Activated CD4-positive, alpha-beta memory T cell treated with anti-CD3 and anti-CD28 coated beads for 36 hours (primary cell): Measurements from ENCODE around the gene AGAP2. TPM values are rescaled to one million over a fixed set of nuclear protein-coding genes. Genes with fewer than 3 reads are reported as not detected.

Experiments used
- CTCF ChIA-PET: fragments of 350-600 bp; sonication (Branson Sonifier 250); formaldehyde crosslinking; loops from one replicate; lab custom pipeline; 2021; ENCODE audit warnings: antibody characterized with exemption, inconsistent platforms; lab: Charles Lee
- POLR2A ChIA-PET: fragments of 350-600 bp; sonication (Branson Sonifier 250); formaldehyde crosslinking; loops from one replicate; lab custom pipeline; 2021; ENCODE audit warnings: antibody characterized with exemption; lab: Charles Lee
- DNase-seq: peaks from one replicate; pipeline ENCODE4 v3.0.0-alpha.2; 2020
- H3K27ac Mint-ChIP-seq: one replicate; pipeline ENCODE4 v1.8.0; 2021; ENCODE audit warnings: mixed read lengths
- H3K27me3 Mint-ChIP-seq: one replicate; pipeline ENCODE4 v1.8.0; 2021; ENCODE audit warnings: mixed read lengths
- H3K36me3 Mint-ChIP-seq: one replicate; pipeline ENCODE4 v1.8.0; 2021; ENCODE audit warnings: mixed read lengths
- H3K4me1 Mint-ChIP-seq: one replicate; pipeline ENCODE4 v1.8.0; 2021; ENCODE audit warnings: low read depth, mixed read lengths
- H3K4me3 Mint-ChIP-seq: one replicate; pipeline ENCODE4 v1.8.0; 2021; ENCODE audit warnings: mild to moderate bottlenecking, mixed read lengths
- H3K9me3 Mint-ChIP-seq: one replicate; pipeline ENCODE4 v1.8.0; 2021; ENCODE audit warnings: mixed read lengths
- intact Hi-C: fragments of 100-400 bp; cut with micrococcal nuclease; formaldehyde crosslinking; loops from one replicate; pipeline ENCODE4 v1.15.1; 2023
- total RNA-seq, 2 experiments: library from RNA; stranded (reverse); gene quantifications; one replicate each; pipeline ENCODE4 v1.2.3, GENCODE V29; 2021

AGAP2 gene
- total RNA-seq, 2 experiments from 2014 or later: 32.4 to 34.0 TPM

DNA sequence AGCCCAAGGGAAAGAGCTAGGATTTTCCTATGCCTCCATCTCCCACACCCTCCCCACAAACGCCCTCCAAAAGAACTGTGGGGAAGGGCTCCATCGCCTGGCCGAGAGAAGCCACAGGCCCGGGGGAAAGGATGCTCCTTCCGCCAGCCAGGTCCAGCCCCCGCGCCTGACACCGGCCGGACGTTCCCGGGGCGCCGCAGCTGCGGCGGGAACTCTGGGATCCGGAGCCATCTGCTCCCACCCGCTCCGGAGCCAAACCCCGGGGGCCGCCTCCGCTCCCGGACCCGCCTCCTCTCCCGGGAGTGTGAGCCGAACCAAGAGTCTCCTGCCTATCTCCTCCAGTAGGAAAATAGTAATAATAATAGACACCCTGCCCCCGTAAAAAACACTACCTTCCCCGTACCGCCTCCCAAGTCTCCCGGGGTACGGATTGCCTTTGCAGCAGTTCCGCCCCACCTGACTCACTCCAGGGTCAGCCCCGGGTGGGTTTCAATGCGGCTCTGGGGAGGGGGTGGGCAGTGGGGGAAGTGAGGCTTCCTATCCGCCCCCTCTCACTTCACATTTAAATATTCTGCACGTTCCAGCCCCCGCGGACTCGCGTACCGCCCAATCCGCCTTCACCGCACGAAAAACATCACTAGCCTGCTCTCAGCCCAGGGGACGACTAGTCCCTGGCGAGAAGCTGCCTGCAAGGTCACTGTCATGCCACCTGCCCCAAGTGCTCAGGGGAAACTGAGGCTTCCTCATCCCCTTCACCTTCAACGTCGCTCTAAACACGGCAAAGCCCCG is 2.4 kb downstream of the AGAP2 start:
- POLR2A ChIA-PET: interaction anchor here (0.5 to 1.2 kb wide), 2 partner anchors 12 to 66 kb away, joined by 3 to 6 read pairs; no protein-coding TSS in a partner anchor
- peaks cover 38% of the 10 kb centered on the region for H3K36me3 Mint-ChIP-seq

DNA sequence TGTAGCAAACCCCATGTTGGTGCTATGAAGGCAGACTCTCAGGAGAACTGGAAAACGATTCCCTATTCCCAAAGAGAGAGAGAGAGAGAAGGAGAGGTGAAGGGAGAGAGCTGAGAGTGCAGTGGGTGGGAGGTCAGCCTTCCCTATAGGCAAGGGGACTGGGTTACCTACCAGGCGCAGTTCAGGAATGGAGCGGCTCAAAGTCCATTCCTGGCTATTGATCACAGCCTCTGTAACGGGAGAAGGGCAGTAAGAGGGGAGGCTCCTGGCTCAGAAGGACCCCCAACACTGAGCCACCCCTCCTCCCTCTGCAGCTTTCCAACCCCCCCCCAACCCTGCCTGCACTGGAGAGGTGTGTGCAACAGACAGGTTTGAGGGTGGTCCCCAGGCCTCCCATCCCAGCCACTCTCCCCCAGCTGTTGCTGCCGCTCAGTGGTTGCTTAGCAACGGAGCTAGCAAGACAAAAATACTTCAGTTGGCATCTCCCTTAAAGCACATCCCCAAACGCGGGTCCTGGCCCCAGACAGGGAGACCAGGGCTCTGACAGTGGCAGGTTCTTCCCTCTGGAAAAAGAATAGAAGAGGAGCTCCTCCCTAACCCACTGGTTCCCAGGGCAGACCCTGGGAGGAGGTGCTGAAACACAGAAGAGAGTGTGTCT is 3.2 kb downstream of the AGAP2 start:
- DNase-seq: no peak
- Mint-ChIP-seq H3K4me1 (peaks cover 23% of the 10 kb centered on the region), H3K27ac (no peak overlapping the region), H3K36me3 (peaks cover 46% of the 10 kb centered on the region), H3K9me3 (no peaks in the 10 kb centered on the region), H3K27me3 (no peaks in the 10 kb centered on the region), H3K4me3 (no peak overlapping the region)
- intact Hi-C loops: no loop called here
- POLR2A ChIA-PET: no interaction called here
- CTCF ChIA-PET: interaction anchor here (1.3 to 1.4 kb wide), 2 partner anchors 9 to 152 kb away, joined by 5 to 6 read pairs; no protein-coding TSS in a partner anchor

More for the DNA sequence above, 2.4 kb downstream of the AGAP2 start:
- Mint-ChIP-seq H3K27ac (no peak overlapping the region), H3K4me3 (no peak overlapping the region), H3K9me3 (no peaks in the 10 kb centered on the region), H3K27me3 (no peaks in the 10 kb centered on the region), H3K4me1 (peaks cover 30% of the 10 kb centered on the region)
- CTCF ChIA-PET: no interaction called here
- intact Hi-C loops: no loop called here
- no peak for DNase-seq

GRCh38 chr12:57734591-57734990 is 4.0 kb downstream of the AGAP2 start:
- Mint-ChIP-seq H3K27me3 (no peaks in the 10 kb centered on the region), H3K27ac (peak overlapping the region; percentile 6), H3K4me3 (no peak overlapping the region), H3K9me3 (no peaks in the 10 kb centered on the region), H3K36me3 (peaks cover 49% of the 10 kb centered on the region), H3K4me1 (peaks cover 18% of the 10 kb centered on the region)
- POLR2A ChIA-PET: no interaction called here
- intact Hi-C loops: no loop called here
- CTCF ChIA-PET: interaction anchor here (1.3 to 1.4 kb wide), 2 partner anchors 9 to 151 kb away, joined by 5 to 6 read pairs; no protein-coding TSS in a partner anchor
- DNase-seq: no peak

DNA sequence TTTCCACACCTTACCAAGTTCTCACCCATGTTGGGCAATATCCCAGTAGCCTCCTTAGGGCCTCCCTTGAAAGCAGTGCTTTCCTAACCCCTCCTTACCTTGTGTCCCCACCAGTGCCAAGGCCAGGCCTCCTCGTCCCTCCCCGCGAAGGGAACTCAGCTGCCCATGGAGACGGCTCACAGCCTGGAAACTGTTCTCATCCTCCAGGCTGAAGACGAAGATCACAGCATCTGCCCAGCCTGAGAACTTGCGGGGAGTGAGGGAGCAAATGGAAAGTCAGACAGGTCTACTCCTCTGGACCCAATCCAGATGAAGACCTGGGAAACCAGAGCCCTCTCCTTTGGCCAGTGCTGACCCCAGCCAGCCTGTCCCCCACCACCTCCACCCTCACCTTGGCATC is 4.6 kb downstream of the AGAP2 start:
- Mint-ChIP-seq H3K9me3 (no peaks in the 10 kb centered on the region), H3K36me3 (peaks cover 47% of the 10 kb centered on the region), H3K27ac (no peak overlapping the region), H3K4me1 (peaks cover 12% of the 10 kb centered on the region), H3K4me3 (no peak overlapping the region), H3K27me3 (no peaks in the 10 kb centered on the region)
- no peak for DNase-seq
- POLR2A ChIA-PET: no interaction called here
- intact Hi-C loops: no loop called here
- CTCF ChIA-PET: interaction anchor here (1.3 kb wide), 1 partner anchor 8 kb away, joined by 5 read pairs; no protein-coding TSS in a partner anchor

- H3K36me3 Mint-ChIP-seq: peaks cover 52% of the 10 kb centered on the region
- H3K27ac Mint-ChIP-seq: peak overlapping the region; percentile 30
- POLR2A ChIA-PET: no interaction called here
- H3K4me3 Mint-ChIP-seq: no peak overlapping the region
- H3K9me3 Mint-ChIP-seq: no peaks in the 10 kb centered on the region
- CTCF ChIA-PET: interaction anchor here (0.9 kb wide), 1 partner anchor 50 kb away, joined by 3 read pairs; the partner anchor contains the start of gene TSFM
- peaks cover 10% of the 10 kb centered on the region for H3K4me1 Mint-ChIP-seq
- no peaks in the 10 kb centered on the region for H3K27me3 Mint-ChIP-seq
- intact Hi-C loops: no loop called here
- DNase-seq: no peak
Observed at GRCh38 chr12:57732726-57733593, 5.6 kb downstream of the AGAP2 start.

- Mint-ChIP-seq H3K9me3 (no peaks in the 10 kb centered on the region), H3K27me3 (no peaks in the 10 kb centered on the region), H3K4me1 (peaks cover 10% of the 10 kb centered on the region), H3K27ac (no peak overlapping the region), H3K36me3 (peaks cover 58% of the 10 kb centered on the region), H3K4me3 (no peak overlapping the region)
- DNase-seq: no peak
- POLR2A ChIA-PET: no interaction called here
- intact Hi-C loops: no loop called here
- CTCF ChIA-PET: interaction anchor here (0.9 kb wide), 1 partner anchor 51 kb away, joined by 3 read pairs; the partner anchor contains the start of gene TSFM
Observed at GRCh38 chr12:57732270-57732669, 6.3 kb downstream of the AGAP2 start.

DNA sequence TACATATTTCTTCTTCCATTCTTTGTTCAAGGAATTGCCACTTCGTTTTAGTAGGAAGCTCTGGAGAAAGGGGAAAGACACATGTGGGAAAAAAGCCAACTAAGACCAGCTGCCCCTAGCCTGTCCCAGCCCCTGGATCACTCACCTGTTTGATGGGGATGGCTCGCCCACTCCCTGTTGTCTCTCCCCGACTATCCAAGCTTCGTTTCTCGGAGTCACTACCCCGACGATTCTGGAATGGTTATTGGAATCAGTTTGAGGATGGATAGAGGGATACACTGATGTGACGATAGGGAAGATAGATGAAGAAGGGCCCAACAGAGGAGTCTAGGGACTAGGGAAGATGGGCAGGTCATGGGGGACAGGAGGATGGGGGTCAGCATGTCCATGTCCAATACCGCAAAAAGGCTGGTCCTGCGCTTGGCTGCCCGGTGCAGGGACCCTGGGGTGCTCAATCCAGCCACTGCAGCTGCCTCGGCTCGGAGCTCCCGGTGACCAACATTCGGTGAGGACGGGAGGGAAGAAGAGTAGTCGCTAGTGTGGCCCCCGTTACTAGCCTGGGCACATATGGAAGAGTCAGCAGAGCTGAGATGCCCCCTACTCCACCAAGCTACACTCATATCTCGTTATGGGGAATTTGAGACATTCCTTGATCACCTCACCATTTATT is 7.0 kb downstream of the AGAP2 start:
- Mint-ChIP-seq H3K4me3 (no peak overlapping the region), H3K36me3 (peaks cover 54% of the 10 kb centered on the region), H3K27ac (no peak overlapping the region), H3K4me1 (peaks cover 6% of the 10 kb centered on the region), H3K9me3 (no peaks in the 10 kb centered on the region), H3K27me3 (no peaks in the 10 kb centered on the region)
- DNase-seq: no peak
- intact Hi-C loops: no loop called here
- ChIA-PET CTCF (no interaction called here), POLR2A (no interaction called here)

GRCh38 chr12:57730336-57731067 is 8.0 kb downstream of the AGAP2 start:
- DNase-seq: no peak
- Mint-ChIP-seq H3K27me3 (no peaks in the 10 kb centered on the region), H3K27ac (no peak overlapping the region), H3K9me3 (no peaks in the 10 kb centered on the region), H3K4me1 (peaks cover 3% of the 10 kb centered on the region), H3K4me3 (no peak overlapping the region), H3K36me3 (peaks cover 58% of the 10 kb centered on the region)
- ChIA-PET CTCF (no interaction called here), POLR2A (no interaction called here)
- intact Hi-C loops: no loop called here

- intact Hi-C loops: no loop called here
- ChIA-PET POLR2A (interaction anchor here (0.6 kb wide), 1 partner anchor 15 kb away, joined by 7 read pairs; no protein-coding TSS in a partner anchor), CTCF (no interaction called here)
- no peaks in the 10 kb centered on the region for H3K4me1 Mint-ChIP-seq
- H3K27ac Mint-ChIP-seq: no peak overlapping the region
- no peaks in the 10 kb centered on the region for H3K27me3 Mint-ChIP-seq
- H3K36me3 Mint-ChIP-seq: peaks cover 55% of the 10 kb centered on the region
- no peak overlapping the region for H3K4me3 Mint-ChIP-seq
- DNase-seq: no peak
- no peaks in the 10 kb centered on the region for H3K9me3 Mint-ChIP-seq
Observed at GRCh38 chr12:57729321-57729844, 9.2 kb downstream of the AGAP2 start.

- H3K4me3 Mint-ChIP-seq: no peak overlapping the region
- no peaks in the 10 kb centered on the region for H3K9me3 Mint-ChIP-seq
- intact Hi-C loops: no loop called here
- H3K27me3 Mint-ChIP-seq: no peaks in the 10 kb centered on the region
- H3K27ac Mint-ChIP-seq: no peak overlapping the region
- no peak for DNase-seq
- peaks cover 49% of the 10 kb centered on the region for H3K36me3 Mint-ChIP-seq
- no peaks in the 10 kb centered on the region for H3K4me1 Mint-ChIP-seq
- ChIA-PET CTCF (no interaction called here), POLR2A (no interaction called here)
Observed at GRCh38 chr12:57727758-57728395, 10.7 kb downstream of the AGAP2 start.
